GM10248 (cell line): ENCODE measurements around the gene ANKRD53.
"Not testable (repeated sequence)": the region's sequence is repeated elsewhere in the genome, so short reads cannot be mapped to it uniquely, and the experiment has no call there.

Experiments used
- CTCF ChIA-PET: fragments of 300-600 bp; sonication (Branson Sonifier 250); formaldehyde crosslinking; extraction: SDS; loops from one replicate; lab custom pipeline; 2021; ENCODE audit warnings: antibody characterized with exemption; lab: Yijun Ruan, JAX
- POLR2A ChIA-PET: fragments of 350-650 bp; sonication (Branson Sonifier 250); formaldehyde crosslinking; extraction: SDS; loops from one replicate; lab custom pipeline; 2020; ENCODE audit warnings: antibody characterized with exemption; lab: Yijun Ruan, JAX
- DNase-seq: peaks from one replicate; pipeline ENCODE4 v3.0.0; 2012; ENCODE audit errors: extremely low spot score
- TF ChIP-seq, protein P1 (sequence below): IDR thresholded peaks from 2 replicates; pipeline ENCODE4 v1.5.1; 2012; ENCODE audit warnings: mild to moderate bottlenecking, low read depth; ENCODE audit errors: extremely low read depth, missing control alignments, control extremely low read depth

Gene ANKRD53

GRCh38 chr2:71023553-71024243 is 45.3 kb downstream of the ANKRD53 start:
- TF ChIP-seq, protein P1, sequence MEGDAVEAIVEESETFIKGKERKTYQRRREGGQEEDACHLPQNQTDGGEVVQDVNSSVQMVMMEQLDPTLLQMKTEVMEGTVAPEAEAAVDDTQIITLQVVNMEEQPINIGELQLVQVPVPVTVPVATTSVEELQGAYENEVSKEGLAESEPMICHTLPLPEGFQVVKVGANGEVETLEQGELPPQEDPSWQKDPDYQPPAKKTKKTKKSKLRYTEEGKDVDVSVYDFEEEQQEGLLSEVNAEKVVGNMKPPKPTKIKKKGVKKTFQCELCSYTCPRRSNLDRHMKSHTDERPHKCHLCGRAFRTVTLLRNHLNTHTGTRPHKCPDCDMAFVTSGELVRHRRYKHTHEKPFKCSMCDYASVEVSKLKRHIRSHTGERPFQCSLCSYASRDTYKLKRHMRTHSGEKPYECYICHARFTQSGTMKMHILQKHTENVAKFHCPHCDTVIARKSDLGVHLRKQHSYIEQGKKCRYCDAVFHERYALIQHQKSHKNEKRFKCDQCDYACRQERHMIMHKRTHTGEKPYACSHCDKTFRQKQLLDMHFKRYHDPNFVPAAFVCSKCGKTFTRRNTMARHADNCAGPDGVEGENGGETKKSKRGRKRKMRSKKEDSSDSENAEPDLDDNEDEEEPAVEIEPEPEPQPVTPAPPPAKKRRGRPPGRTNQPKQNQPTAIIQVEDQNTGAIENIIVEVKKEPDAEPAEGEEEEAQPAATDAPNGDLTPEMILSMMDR: peak; percentile 46
- POLR2A ChIA-PET: not testable (repeated sequence)
- DNase-seq: peak; percentile 17
- CTCF ChIA-PET: interaction anchor here (0.9 to 2.0 kb wide), 6 partner anchors 22 to 131 kb away, joined by 3 to 8 read pairs (median 4); no protein-coding TSS in a partner anchor
